Adrenal gland (tissue), 5 donors: ENCODE results near the gene DLGAP5.

Experiments
- CTCF ChIP-seq, 6 experiments: fragments of 450-650 bp in 4 of 6; fragments of 200-600 bp in 2 of 6; sonication (generic) in 1 of 6; IDR thresholded peaks; 1 replicate in 5 of 6; 2 replicates in 1 of 6; pipeline versions ENCODE4 v1.5.1 to v1.8.0; 2016 to 2021; ENCODE audit warnings: antibody characterized with exemption in 6 of 6, mild to moderate bottlenecking in 2 of 6, moderate library complexity in 1 of 6
- POLR2A ChIP-seq, 2 donors: fragments of 450-650 bp; IDR thresholded peaks; one replicate each; pipeline ENCODE4 v1.6.1; 2017; ENCODE audit warnings: antibody characterized with exemption in 2 of 2, mild to moderate bottlenecking in 2 of 2, moderate library complexity in 1 of 2
- donor health status: DM: no; HTN: no; CAD: no.

GRCh38 chr14:55223364-55223763 is 32.0 kb upstream of the DLGAP5 start:
- TF ChIP-seq CTCF (IDR thresholded peaks at IDR 0.05) (no peak), POLR2A (IDR thresholded peaks at IDR 0.05) (no peak)
